Stomach (tissue), 9 donors: ENCODE data around the gene EIF3K. TPM values are rescaled to one million over a fixed set of nuclear protein-coding genes. Genes with fewer than 3 reads are reported as not detected.

Source experiments
- DNase-seq, 2 donors: peaks; one replicate each; pipeline versions ENCODE4 v3.0.0 to v3.0.0-alpha.2; 2013 to 2019
- H3K27ac ChIP-seq, 5 donors: fragments of 200-600 bp in 4 of 5; sonication (generic) in 4 of 5; one replicate each; pipeline ENCODE4 v1.5.1; 2013 to 2019; ENCODE audit warnings: mild to moderate bottlenecking in 1 of 5, moderate library complexity in 1 of 5
- H3K27me3 ChIP-seq, 3 donors: fragments of 200-600 bp; sonication (generic); one replicate each; pipeline ENCODE4 v1.5.1; 2017 to 2019; ENCODE audit warnings: mixed run types in 1 of 3
- H3K36me3 ChIP-seq, 4 donors: fragments of 200-600 bp; sonication (generic); 1 replicate in 3 of 4; 2 replicates in 1 of 4; pipeline ENCODE4 v1.5.1; 2016 to 2019
- H3K4me1 ChIP-seq, 4 donors: fragments of 200-600 bp; sonication (generic); one replicate each; pipeline ENCODE4 v1.5.1; 2016 to 2019
- H3K4me3 ChIP-seq, 4 donors: fragments of 200-600 bp; sonication (generic) in 3 of 4; one replicate each; pipeline ENCODE4 v1.5.1; 2016 to 2019; ENCODE audit warnings: mild to moderate bottlenecking in 1 of 4
- H3K9me3 ChIP-seq, 4 donors: fragments of 200-600 bp; sonication (generic); one replicate each; pipeline ENCODE4 v1.5.1; 2016 to 2019
- CTCF ChIP-seq, 7 experiments: fragments of 450-650 bp in 4 of 7; fragments of 200-600 bp in 3 of 7; sonication (generic) in 3 of 7; IDR thresholded peaks; one replicate each; pipeline ENCODE4 v1.5.1; 2016 to 2019; ENCODE audit warnings: antibody characterized with exemption in 7 of 7, control low read depth in 2 of 7, mild to moderate bottlenecking in 1 of 7
- EP300 ChIP-seq: sonication (generic); formaldehyde crosslinking; IDR thresholded peaks from one replicate; pipeline ENCODE4 v1.6.1; 2017; ENCODE audit warnings: antibody characterized with exemption
- POLR2A ChIP-seq, 4 donors: fragments of 450-650 bp; IDR thresholded peaks; one replicate each; pipeline ENCODE4 v1.6.1; 2016; ENCODE audit warnings: antibody characterized with exemption in 4 of 4, control low read depth in 2 of 4, mild to moderate bottlenecking in 1 of 4, moderate library complexity in 1 of 4
- POLR2AphosphoS5 ChIP-seq, 3 donors: sonication (generic); formaldehyde crosslinking; IDR thresholded peaks; one replicate each; pipeline ENCODE4 v1.6.1; 2016; ENCODE audit warnings: antibody characterized with exemption in 3 of 3
- WGBS, 5 donors: extraction: QIAGEN DNeasy Blood & Tissue Kit in 3 of 5; methylation state at CpG; one replicate each; pipeline versions ENCODE4 v1.1.5 to v1.1.7; 2013 to 2018; 5-methylcytosine and 5-hydroxymethylcytosine counted together
- intact Hi-C: fragments of 100-400 bp; cut with DNase I; formaldehyde crosslinking; loops from one replicate; pipeline ENCODE4 v1.15.1; 2023; ENCODE audit warnings: low total_unique reads
- polyA plus RNA-seq, 3 donors: library from polyadenylated mRNA; stranded (reverse); fragments of 200-250 nt; gene quantifications; one replicate each; pipeline ENCODE4 v1.2.3, GENCODE V29; 2013
- total RNA-seq, 5 donors: library from RNA; depleted of rRNA; stranded (reverse); fragments of >200 nt; gene quantifications; one replicate each; pipeline versions ENCODE4 v1.1.0 to v1.2.3, GENCODE V29; 2014 to 2016
- donor health status: healthy with polysubstance abuse.
- donor health status: Bipolar disorder and iron deficiency.
- donor health status: healthy.

EIF3K gene
- total and polyA plus RNA-seq, 8 donors = 203 to 889 (median 348) TPM

- Histone ChIP-seq H3K27ac (peak overlapping the region; percentile 51 to 99 (median 96)), H3K9me3 (no peaks in the 10 kb centered on the region), H3K4me1 (peaks cover 98 to 100% (median 100%) of the 10 kb centered on the region in 4 donors), H3K27me3 (no peaks in the 10 kb centered on the region), H3K36me3 (peaks cover 0 to 17% (median 3%) of the 10 kb centered on the region in 4 donors), H3K4me3 (peak overlapping the region in 1 of 4 donors; percentile 17)
- WGBS, 5 donors = 53 to 66% (median 61%) methylated on average over 12 to 19 of the region's 19 CpGs
- peak; percentile 37 for TF ChIP-seq EP300
- no peak for TF ChIP-seq POLR2A (IDR thresholded peaks at IDR 0.05)
- no peak for TF ChIP-seq CTCF (IDR thresholded peaks at IDR 0.05)
- peak; percentile 35 to 91 (median 48) for TF ChIP-seq POLR2AphosphoS5 (IDR thresholded peaks at IDR 0.05)
- peak in 1 of 2 donors; percentile 70 for DNase-seq
- intact Hi-C loops = no loop called here
These were observed 45.0 kb downstream of the EIF3K start for GRCh38 chr19:38663957-38664502.

- peaks cover 98 to 100% (median 100%) of the 10 kb centered on the region in 4 donors for H3K4me1 ChIP-seq
- peak overlapping the region; percentile 58 to 99 (median 96) for H3K27ac ChIP-seq
- H3K36me3 ChIP-seq = peaks cover 0 to 17% (median 3%) of the 10 kb centered on the region in 4 donors
- H3K4me3 ChIP-seq = peak overlapping the region in 1 of 4 donors; percentile 17
- WGBS, 5 donors = 36 to 43% (median 39%) methylated on average over 7 of the region's 7 CpGs
- intact Hi-C loops = no loop called here
- no peaks in the 10 kb centered on the region for H3K9me3 ChIP-seq
- TF ChIP-seq POLR2AphosphoS5 (IDR thresholded peaks at IDR 0.05) (no peak), EP300 (no peak), CTCF (IDR thresholded peaks at IDR 0.05) (no peak), POLR2A (IDR thresholded peaks at IDR 0.05) (no peak)
- no peaks in the 10 kb centered on the region for H3K27me3 ChIP-seq
- DNase-seq = no peak
These were observed 45.7 kb downstream of the EIF3K start for GRCh38 chr19:38664503-38665211.

GRCh38 chr19:38665219-38665931 lies 46.4 kb downstream of the EIF3K start:
- WGBS, 5 donors = 64 to 72% (median 68%) methylated on average over 12 to 13 of the region's 13 CpGs
- TF ChIP-seq EP300 = no peak
- no peak for TF ChIP-seq POLR2AphosphoS5 (IDR thresholded peaks at IDR 0.05)
- TF ChIP-seq POLR2A (IDR thresholded peaks at IDR 0.05) = no peak
- TF ChIP-seq CTCF (IDR thresholded peaks at IDR 0.05) = no peak
- H3K9me3 ChIP-seq = no peaks in the 10 kb centered on the region
- no peak overlapping the region for H3K4me3 ChIP-seq
- H3K36me3 ChIP-seq = peaks cover 0 to 17% (median 3%) of the 10 kb centered on the region in 4 donors
- DNase-seq = no peak
- H3K4me1 ChIP-seq = peaks cover 98 to 100% (median 100%) of the 10 kb centered on the region in 4 donors
- H3K27ac ChIP-seq = peak overlapping the region; percentile 58 to 99 (median 96)
- no peaks in the 10 kb centered on the region for H3K27me3 ChIP-seq
- intact Hi-C loops = no loop called here

GRCh38 chr19:38665950-38666662 lies 47.1 kb downstream of the EIF3K start:
- H3K4me3 ChIP-seq = no peak overlapping the region
- H3K4me1 ChIP-seq = peaks cover 98 to 100% (median 100%) of the 10 kb centered on the region in 4 donors
- intact Hi-C loops = no loop called here
- 38 to 49% (median 42%) methylated on average over 18 to 19 of the region's 19 CpGs for WGBS, 5 donors
- peak in 1 of 2 donors; percentile 86 for DNase-seq
- peaks cover 0 to 10% (median under 1%) of the 10 kb centered on the region in 4 donors for H3K36me3 ChIP-seq
- H3K9me3 ChIP-seq = no peaks in the 10 kb centered on the region
- TF ChIP-seq EP300 = no peak
- peak in 2 of 3 donors; percentile 41 to 49 for TF ChIP-seq POLR2AphosphoS5 (IDR thresholded peaks at IDR 0.05)
- no peak for TF ChIP-seq POLR2A (IDR thresholded peaks at IDR 0.05)
- no peak for TF ChIP-seq CTCF (IDR thresholded peaks at IDR 0.05)
- peak overlapping the region; percentile 58 to 99 (median 96) for H3K27ac ChIP-seq
- H3K27me3 ChIP-seq = no peaks in the 10 kb centered on the region
